ENCODE data around the gene HNF1A. TPM values are rescaled to one million over a fixed set of nuclear protein-coding genes. Genes with fewer than 3 reads are reported as not detected.

Gene HNF1A
- total RNA-seq, 1 donor from 2014 or later = not detected

DNA sequence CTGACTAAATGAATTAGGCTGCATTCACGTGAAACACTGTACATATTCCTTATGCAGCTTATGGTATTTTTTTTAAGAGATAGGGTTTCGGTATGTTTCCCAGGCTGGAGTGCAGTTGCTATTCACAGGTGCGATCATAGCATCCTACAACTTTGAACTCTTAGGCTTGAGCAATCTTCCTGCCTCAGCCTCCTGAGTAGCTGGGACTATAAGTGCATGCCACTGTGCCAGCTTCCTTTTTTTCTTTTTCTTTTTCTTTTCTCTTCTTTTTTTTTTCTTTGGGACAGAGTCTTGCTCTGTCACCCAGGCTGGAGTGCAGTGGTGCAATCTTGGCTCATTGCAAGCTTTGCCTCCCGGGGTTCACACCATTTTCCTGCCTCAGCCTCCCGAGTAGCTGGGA lies 38.3 kb upstream of the HNF1A start:
- Mint-ChIP-seq H3K27ac (ENCODE audit: unreplicated experiment) (no peak overlapping the region), H3K36me3 (ENCODE audit: unreplicated experiment) (no peaks in the 10 kb centered on the region), H3K27me3 (ENCODE audit: unreplicated experiment) (no peaks in the 10 kb centered on the region), H3K9me3 (ENCODE audit: unreplicated experiment) (no peaks in the 10 kb centered on the region), H3K4me1 (ENCODE audit: low read depth, unreplicated experiment) (no peaks in the 10 kb centered on the region), H3K4me3 (ENCODE audit: unreplicated experiment) (no peak overlapping the region)
- TF ChIP-seq CTCF (IDR thresholded peaks at IDR 0.05; ENCODE audit: partially characterized antibody, unreplicated experiment) = no peak
- no peak for DNase-seq

DNA sequence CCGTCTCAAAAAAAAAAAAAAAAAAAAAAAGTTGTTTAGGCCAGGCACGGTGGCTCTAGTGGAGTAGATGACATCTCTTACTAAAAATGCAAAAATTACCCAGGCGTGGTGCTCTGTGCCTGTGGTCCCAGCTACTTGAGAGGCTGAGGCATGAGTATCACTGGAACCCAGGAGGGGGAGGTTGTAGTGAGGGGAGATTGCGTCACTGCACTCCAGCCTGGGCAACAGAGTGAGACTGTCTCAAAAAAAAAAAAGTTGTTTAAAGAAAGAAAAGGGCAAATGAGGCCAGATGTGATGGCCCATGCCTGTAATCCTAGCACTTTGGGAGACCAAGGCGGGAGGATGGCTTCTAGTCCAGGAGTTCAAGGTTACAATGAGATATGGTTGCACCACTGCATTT lies 37.5 kb upstream of the HNF1A start:
- DNase-seq = no peak
- H3K27me3 Mint-ChIP-seq (ENCODE audit: unreplicated experiment) = no peaks in the 10 kb centered on the region
- H3K36me3 Mint-ChIP-seq (ENCODE audit: unreplicated experiment) = no peaks in the 10 kb centered on the region
- no peak for TF ChIP-seq CTCF (IDR thresholded peaks at IDR 0.05; ENCODE audit: partially characterized antibody, unreplicated experiment)
- H3K27ac Mint-ChIP-seq (ENCODE audit: unreplicated experiment) = no peak overlapping the region
- no peaks in the 10 kb centered on the region for H3K4me1 Mint-ChIP-seq (ENCODE audit: low read depth, unreplicated experiment)
- H3K4me3 Mint-ChIP-seq (ENCODE audit: unreplicated experiment) = no peak overlapping the region
- H3K9me3 Mint-ChIP-seq (ENCODE audit: unreplicated experiment) = no peaks in the 10 kb centered on the region

DNA sequence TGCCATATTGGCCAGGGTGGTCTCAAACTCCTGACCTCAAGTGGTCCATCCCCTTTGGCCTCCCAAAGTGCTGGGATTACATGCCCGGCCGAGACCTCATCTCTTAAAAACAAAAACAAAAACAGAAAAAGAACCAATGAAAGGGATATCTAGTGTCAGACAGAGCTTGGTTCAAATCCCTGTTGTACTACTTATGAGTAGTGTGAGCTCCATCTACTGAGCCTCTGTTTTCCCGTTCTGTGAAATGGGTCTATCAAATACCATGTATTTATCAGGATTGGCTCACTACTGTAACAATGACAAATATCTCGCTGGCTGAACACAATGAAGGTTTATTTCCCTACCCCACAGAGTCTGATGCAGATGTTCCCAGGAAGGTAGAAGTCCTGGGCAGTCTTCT lies 36.9 kb upstream of the HNF1A start:
- Mint-ChIP-seq H3K27ac (ENCODE audit: unreplicated experiment) (no peak overlapping the region), H3K9me3 (ENCODE audit: unreplicated experiment) (no peaks in the 10 kb centered on the region), H3K27me3 (ENCODE audit: unreplicated experiment) (no peaks in the 10 kb centered on the region), H3K4me1 (ENCODE audit: low read depth, unreplicated experiment) (no peaks in the 10 kb centered on the region), H3K36me3 (ENCODE audit: unreplicated experiment) (no peaks in the 10 kb centered on the region), H3K4me3 (ENCODE audit: unreplicated experiment) (no peak overlapping the region)
- no peak for DNase-seq
- no peak for TF ChIP-seq CTCF (IDR thresholded peaks at IDR 0.05; ENCODE audit: partially characterized antibody, unreplicated experiment)

DNA sequence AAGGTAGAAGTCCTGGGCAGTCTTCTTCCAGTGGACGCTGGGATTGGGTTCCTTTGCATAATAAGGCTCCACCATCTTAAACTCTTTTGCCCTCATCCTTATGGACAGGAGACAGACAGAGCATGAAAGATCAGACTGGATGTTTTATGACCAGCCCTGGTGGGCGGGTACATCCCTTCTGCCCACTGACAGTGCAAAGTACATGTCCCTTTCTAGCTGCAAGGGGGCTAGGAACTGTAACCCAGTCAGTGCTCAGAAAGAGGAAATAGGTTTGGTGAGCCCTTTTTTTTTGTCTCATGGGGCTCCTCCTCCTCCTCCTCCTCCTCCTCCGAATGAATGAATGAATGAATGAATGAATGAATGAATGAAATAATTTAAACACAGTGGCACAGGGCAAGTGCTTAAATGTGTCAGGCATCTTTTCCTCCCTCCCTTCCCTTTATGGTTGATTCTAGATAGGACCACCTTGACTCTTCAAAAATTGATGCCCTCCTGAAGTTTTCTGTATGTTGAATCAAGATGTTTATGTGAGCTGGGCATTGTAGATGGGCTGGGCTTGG lies 36.4 kb upstream of the HNF1A start:
- H3K9me3 Mint-ChIP-seq (ENCODE audit: unreplicated experiment) = no peaks in the 10 kb centered on the region
- DNase-seq = no peak
- no peak overlapping the region for H3K27ac Mint-ChIP-seq (ENCODE audit: unreplicated experiment)

GRCh38 chr12:120943482-120943881 lies 34.9 kb upstream of the HNF1A start:
- no peak for TF ChIP-seq CTCF (IDR thresholded peaks at IDR 0.05; ENCODE audit: partially characterized antibody, unreplicated experiment)
- Mint-ChIP-seq H3K27ac (ENCODE audit: unreplicated experiment) (no peak overlapping the region), H3K4me3 (ENCODE audit: unreplicated experiment) (no peak overlapping the region), H3K9me3 (ENCODE audit: unreplicated experiment) (no peaks in the 10 kb centered on the region), H3K36me3 (ENCODE audit: unreplicated experiment) (no peaks in the 10 kb centered on the region), H3K4me1 (ENCODE audit: low read depth, unreplicated experiment) (no peaks in the 10 kb centered on the region), H3K27me3 (ENCODE audit: unreplicated experiment) (no peaks in the 10 kb centered on the region)
- no peak for DNase-seq

More for the DNA sequence above, 36.4 kb upstream of the HNF1A start:
- no peaks in the 10 kb centered on the region for H3K27me3 Mint-ChIP-seq (ENCODE audit: unreplicated experiment)
- no peaks in the 10 kb centered on the region for H3K36me3 Mint-ChIP-seq (ENCODE audit: unreplicated experiment)
- H3K4me3 Mint-ChIP-seq (ENCODE audit: unreplicated experiment) = no peak overlapping the region
- no peak for TF ChIP-seq CTCF (IDR thresholded peaks at IDR 0.05; ENCODE audit: partially characterized antibody, unreplicated experiment)
- H3K4me1 Mint-ChIP-seq (ENCODE audit: low read depth, unreplicated experiment) = no peaks in the 10 kb centered on the region

All from glutamatergic neuron (in vitro differentiated cells).